ENCODE results near the gene SLC15A4. TPM values are rescaled to one million over a fixed set of nuclear protein-coding genes. Genes with fewer than 3 reads are reported as not detected.
"Not testable (repeated sequence)": the region's sequence is repeated elsewhere in the genome, so short reads cannot be mapped to it uniquely, and the experiment has no call there.

The SLC15A4 gene
- total and polyA plus RNA-seq, 2 donors (not counting 1 experiment from before 2014, with no cell fraction given) = 35.8 to 36.3 TPM

DNA sequence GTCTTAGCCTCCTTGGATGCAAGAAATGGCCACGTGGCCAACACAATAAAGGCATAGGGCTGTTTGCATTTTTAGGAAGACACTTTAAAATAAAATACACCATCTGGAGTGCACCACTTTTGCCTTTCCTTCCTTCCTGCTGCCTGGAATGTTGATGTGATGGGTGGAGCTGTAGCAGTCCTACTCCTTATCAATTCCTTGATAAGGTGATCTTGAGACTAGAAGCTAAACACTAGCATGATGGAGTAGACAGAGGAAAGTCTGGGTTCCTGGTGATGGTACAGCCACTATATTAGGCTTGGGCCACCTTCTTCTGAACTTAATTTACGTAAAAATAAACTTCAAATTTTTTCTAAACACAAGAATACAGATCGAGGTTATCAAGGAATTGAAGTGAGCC is 26.6 kb upstream of the SLC15A4 start:
- no peak overlapping the region for H3K9ac ChIP-seq (ENCODE audit: insufficient read depth, low read length)
- H3K4me3 ChIP-seq (replicated peaks in 1 of 4; ENCODE audit: control extremely low read depth in 1 of 4, insufficient read depth in 1 of 4, low read depth in 3 of 4, low read length in 4 of 4) = no peak overlapping the region
- H3K9me3 ChIP-seq (ENCODE audit: control insufficient read depth, insufficient read depth, low read depth, low read length) = no peaks in the 10 kb centered on the region
- no peak overlapping the region for H3K27ac ChIP-seq (ENCODE audit: insufficient read depth, low read length)
- no peak for DNase-seq (ENCODE audit: low read depth in 2 of 2)
- TF ChIP-seq EZH2 (IDR thresholded peaks at IDR 0.05; ENCODE audit: low read length, missing control alignments) = no peak
- TF ChIP-seq, protein P1, sequence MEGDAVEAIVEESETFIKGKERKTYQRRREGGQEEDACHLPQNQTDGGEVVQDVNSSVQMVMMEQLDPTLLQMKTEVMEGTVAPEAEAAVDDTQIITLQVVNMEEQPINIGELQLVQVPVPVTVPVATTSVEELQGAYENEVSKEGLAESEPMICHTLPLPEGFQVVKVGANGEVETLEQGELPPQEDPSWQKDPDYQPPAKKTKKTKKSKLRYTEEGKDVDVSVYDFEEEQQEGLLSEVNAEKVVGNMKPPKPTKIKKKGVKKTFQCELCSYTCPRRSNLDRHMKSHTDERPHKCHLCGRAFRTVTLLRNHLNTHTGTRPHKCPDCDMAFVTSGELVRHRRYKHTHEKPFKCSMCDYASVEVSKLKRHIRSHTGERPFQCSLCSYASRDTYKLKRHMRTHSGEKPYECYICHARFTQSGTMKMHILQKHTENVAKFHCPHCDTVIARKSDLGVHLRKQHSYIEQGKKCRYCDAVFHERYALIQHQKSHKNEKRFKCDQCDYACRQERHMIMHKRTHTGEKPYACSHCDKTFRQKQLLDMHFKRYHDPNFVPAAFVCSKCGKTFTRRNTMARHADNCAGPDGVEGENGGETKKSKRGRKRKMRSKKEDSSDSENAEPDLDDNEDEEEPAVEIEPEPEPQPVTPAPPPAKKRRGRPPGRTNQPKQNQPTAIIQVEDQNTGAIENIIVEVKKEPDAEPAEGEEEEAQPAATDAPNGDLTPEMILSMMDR (conservative IDR thresholded peaks at IDR 0.05 in 1 of 2, IDR thresholded peaks at IDR 0.05 in 1 of 2; ENCODE audit: low read depth in 1 of 2, low read length in 2 of 2) = no peak
- no peak overlapping the region for H3K4me2 ChIP-seq (ENCODE audit: extremely low read depth, insufficient read depth, low read length)
- no peaks in the 10 kb centered on the region for H3K79me2 ChIP-seq (ENCODE audit: control insufficient read depth, insufficient read depth, low read length)
- H4K20me1 ChIP-seq (ENCODE audit: control insufficient read depth, extremely low read depth, insufficient read depth, low read length) = no peaks in the 10 kb centered on the region
- H2AFZ ChIP-seq (ENCODE audit: low read length) = no peak overlapping the region
- H3K4me1 ChIP-seq (ENCODE audit: control insufficient read depth, extremely low read depth, insufficient read depth, low read length) = no peaks in the 10 kb centered on the region
- H3K27me3 ChIP-seq (ENCODE audit: control insufficient read depth, insufficient read depth, low read length) = no peaks in the 10 kb centered on the region
- no peaks in the 10 kb centered on the region for H3K36me3 ChIP-seq (ENCODE audit: control insufficient read depth, insufficient read depth, low read length)

DNA sequence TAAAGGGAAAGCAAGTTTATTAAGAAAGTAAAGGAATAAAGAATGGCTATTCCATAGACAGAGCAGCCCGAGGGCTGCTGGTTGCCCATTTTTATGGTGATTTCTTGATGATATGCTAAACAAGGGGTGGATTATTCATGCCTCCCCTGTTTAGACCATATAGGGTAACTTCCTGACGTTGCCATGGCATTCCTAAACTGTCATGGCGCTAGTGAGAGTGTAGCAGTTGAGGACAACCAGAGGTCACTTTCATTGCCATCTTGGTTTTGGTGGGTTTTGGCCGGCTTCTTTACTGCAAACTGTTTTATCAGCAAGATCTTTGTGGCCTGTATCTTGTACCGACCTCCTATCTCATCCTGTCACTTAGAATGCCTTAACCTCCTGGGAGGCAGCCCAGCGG is 26.0 kb upstream of the SLC15A4 start:
- H3K9me3 ChIP-seq (ENCODE audit: control insufficient read depth, insufficient read depth, low read depth, low read length); H3K4me2 ChIP-seq (ENCODE audit: extremely low read depth, insufficient read depth, low read length); H3K9ac ChIP-seq (ENCODE audit: insufficient read depth, low read length); DNase-seq (ENCODE audit: low read depth in 2 of 2); H3K27ac ChIP-seq (ENCODE audit: insufficient read depth, low read length); H4K20me1 ChIP-seq (ENCODE audit: control insufficient read depth, extremely low read depth, insufficient read depth, low read length); H3K4me3 ChIP-seq (replicated peaks in 1 of 4; ENCODE audit: control extremely low read depth in 1 of 4, insufficient read depth in 1 of 4, low read depth in 3 of 4, low read length in 4 of 4); H2AFZ ChIP-seq (ENCODE audit: low read length); H3K4me1 ChIP-seq (ENCODE audit: control insufficient read depth, extremely low read depth, insufficient read depth, low read length); H3K79me2 ChIP-seq (ENCODE audit: control insufficient read depth, insufficient read depth, low read length); H3K36me3 ChIP-seq (ENCODE audit: control insufficient read depth, insufficient read depth, low read length); H3K27me3 ChIP-seq (ENCODE audit: control insufficient read depth, insufficient read depth, low read length): not testable (repeated sequence)

DNA sequence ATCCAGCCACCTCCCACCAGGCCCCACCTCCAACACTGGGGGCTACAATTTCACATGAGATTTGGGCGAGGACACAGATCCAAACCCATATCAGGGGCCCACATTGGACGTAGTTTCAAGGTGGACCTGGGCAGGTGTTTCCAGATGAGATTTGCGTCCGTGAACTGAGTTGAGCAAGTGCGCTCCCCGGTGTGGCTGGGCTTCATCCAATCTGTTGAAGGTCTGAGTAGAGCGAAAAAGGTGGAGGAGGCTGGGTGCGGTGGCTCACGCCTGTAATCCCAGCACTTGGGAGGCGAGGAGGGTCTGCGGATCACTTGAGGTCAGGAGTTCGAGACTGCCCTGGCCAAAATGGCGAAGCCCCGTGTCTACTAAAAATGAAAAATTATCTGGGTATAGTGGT is 24.6 kb upstream of the SLC15A4 start:
- Histone ChIP-seq H3K27me3 (ENCODE audit: control insufficient read depth, insufficient read depth, low read length) (no peaks in the 10 kb centered on the region), H3K27ac (ENCODE audit: insufficient read depth, low read length) (no peak overlapping the region), H3K79me2 (ENCODE audit: control insufficient read depth, insufficient read depth, low read length) (no peaks in the 10 kb centered on the region), H3K4me2 (ENCODE audit: extremely low read depth, insufficient read depth, low read length) (no peak overlapping the region), H3K4me3 (replicated peaks in 1 of 4; ENCODE audit: control extremely low read depth in 1 of 4, insufficient read depth in 1 of 4, low read depth in 3 of 4, low read length in 4 of 4) (no peak overlapping the region), H3K36me3 (ENCODE audit: control insufficient read depth, insufficient read depth, low read length) (no peaks in the 10 kb centered on the region), H3K4me1 (ENCODE audit: control insufficient read depth, extremely low read depth, insufficient read depth, low read length) (no peaks in the 10 kb centered on the region), H2AFZ (ENCODE audit: low read length) (no peak overlapping the region), H3K9me3 (ENCODE audit: control insufficient read depth, insufficient read depth, low read depth, low read length) (no peaks in the 10 kb centered on the region), H3K9ac (ENCODE audit: insufficient read depth, low read length) (no peak overlapping the region), H4K20me1 (ENCODE audit: control insufficient read depth, extremely low read depth, insufficient read depth, low read length) (no peaks in the 10 kb centered on the region)
- no peak for DNase-seq (ENCODE audit: low read depth in 2 of 2)
- no peak for TF ChIP-seq EZH2 (IDR thresholded peaks at IDR 0.05; ENCODE audit: low read length, missing control alignments)
- TF ChIP-seq, protein P1 (conservative IDR thresholded peaks at IDR 0.05 in 1 of 2, IDR thresholded peaks at IDR 0.05 in 1 of 2; ENCODE audit: low read depth in 1 of 2, low read length in 2 of 2) = no peak

DNA sequence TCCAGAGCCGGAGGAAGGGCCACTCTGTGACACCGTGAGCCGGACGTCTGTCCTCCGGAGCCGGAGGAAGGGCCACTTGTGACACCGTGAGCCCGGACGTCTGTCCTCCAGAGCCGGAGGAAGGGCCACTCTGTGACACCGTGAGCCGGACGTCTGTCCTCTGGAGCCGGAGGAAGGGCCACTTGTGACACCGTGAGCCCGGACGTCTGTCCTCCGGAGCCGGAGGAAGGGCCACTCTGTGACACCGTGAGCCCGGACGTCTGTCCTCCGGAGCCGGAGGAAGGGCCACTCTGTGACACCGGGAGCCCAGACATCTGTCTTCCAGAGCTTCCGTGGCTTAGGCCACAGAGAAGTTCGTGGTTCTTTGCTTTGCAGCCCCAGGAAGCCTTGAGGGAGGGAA is 22.9 kb upstream of the SLC15A4 start:
- not testable (repeated sequence) for H3K27me3 ChIP-seq (ENCODE audit: control insufficient read depth, insufficient read depth, low read length); H3K27ac ChIP-seq (ENCODE audit: insufficient read depth, low read length); H3K9me3 ChIP-seq (ENCODE audit: control insufficient read depth, insufficient read depth, low read depth, low read length); H2AFZ ChIP-seq (ENCODE audit: low read length); DNase-seq (ENCODE audit: low read depth in 2 of 2); H4K20me1 ChIP-seq (ENCODE audit: control insufficient read depth, extremely low read depth, insufficient read depth, low read length); H3K4me1 ChIP-seq (ENCODE audit: control insufficient read depth, extremely low read depth, insufficient read depth, low read length); H3K36me3 ChIP-seq (ENCODE audit: control insufficient read depth, insufficient read depth, low read length); H3K9ac ChIP-seq (ENCODE audit: insufficient read depth, low read length); H3K4me3 ChIP-seq (replicated peaks in 1 of 4; ENCODE audit: control extremely low read depth in 1 of 4, insufficient read depth in 1 of 4, low read depth in 3 of 4, low read length in 4 of 4); H3K4me2 ChIP-seq (ENCODE audit: extremely low read depth, insufficient read depth, low read length); H3K79me2 ChIP-seq (ENCODE audit: control insufficient read depth, insufficient read depth, low read length)

Measured in fibroblast of lung (primary cell).